ENCODE results near the gene TAS2R10. TPM values are rescaled to one million over a fixed set of nuclear protein-coding genes. Genes with fewer than 3 reads are reported as not detected.

TAS2R10 gene
- total RNA-seq, 1 experiment from 2014 or later = 0.91 TPM

- H3K9me3 Mint-ChIP-seq (ENCODE audit: unreplicated experiment) = no peaks in the 10 kb centered on the region
- H3K36me3 Mint-ChIP-seq (ENCODE audit: insufficient read depth, unreplicated experiment) = no peaks in the 10 kb centered on the region
- ChIA-PET POLR2A (interaction anchor here (0.7 kb wide), 1 partner anchor 1777 kb away, joined by 3 read pairs; no protein-coding TSS in a partner anchor), CTCF (no interaction called here)
- intact Hi-C loops (cut with micrococcal nuclease) = no loop called here
- no peaks in the 10 kb centered on the region for H3K27me3 Mint-ChIP-seq (ENCODE audit: insufficient read depth, unreplicated experiment)
- DNase-seq (ENCODE audit: unreplicated experiment) = no peak
- H3K27ac Mint-ChIP-seq (ENCODE audit: low read depth, unreplicated experiment) = no peak overlapping the region
- no peaks in the 10 kb centered on the region for H3K4me1 Mint-ChIP-seq (ENCODE audit: insufficient read depth, unreplicated experiment)
- no TSS peak for BruUV-seq (replicated peaks)
- TF ChIP-seq CTCF (IDR thresholded peaks at IDR 0.05; ENCODE audit: unreplicated experiment) = no peak
- H3K4me3 Mint-ChIP-seq (ENCODE audit: unreplicated experiment) = no peak overlapping the region
Observed at GRCh38 chr12:10829994-10830393, 3.8 kb upstream of the TAS2R10 start.

DNA sequence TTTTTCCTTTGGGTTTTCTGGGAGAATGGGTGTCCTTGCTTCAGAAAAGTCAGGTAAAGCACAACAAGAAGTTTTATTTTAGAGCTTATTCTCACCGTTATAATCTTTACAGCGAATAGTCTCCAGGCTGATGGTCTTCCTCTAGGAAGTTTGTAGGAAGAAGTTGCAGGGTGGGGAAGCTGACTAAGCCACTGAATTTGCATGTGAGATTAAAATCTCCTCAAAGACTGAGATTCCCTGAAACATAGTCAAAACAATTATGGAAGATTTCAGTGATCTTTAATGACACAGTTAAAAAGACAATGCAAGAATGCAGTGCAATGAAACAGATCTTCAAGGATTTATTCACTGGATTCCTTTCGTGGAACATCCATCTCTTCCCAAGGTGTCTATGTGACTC, 1.2 kb downstream of the TAS2R10 start:
- intact Hi-C loops (cut with micrococcal nuclease) = no loop called here
- no peak overlapping the region for H3K27ac Mint-ChIP-seq (ENCODE audit: low read depth, unreplicated experiment)
- no peak for TF ChIP-seq CTCF (IDR thresholded peaks at IDR 0.05; ENCODE audit: unreplicated experiment)
- H3K4me3 Mint-ChIP-seq (ENCODE audit: unreplicated experiment) = no peak overlapping the region
- ChIA-PET POLR2A (no interaction called here), CTCF (interaction anchor here (0.6 kb wide), 1 partner anchor 44 kb away, joined by 3 read pairs; no protein-coding TSS in a partner anchor)
- H3K4me1 Mint-ChIP-seq (ENCODE audit: insufficient read depth, unreplicated experiment) = no peaks in the 10 kb centered on the region
- H3K9me3 Mint-ChIP-seq (ENCODE audit: unreplicated experiment) = no peaks in the 10 kb centered on the region
- H3K27me3 Mint-ChIP-seq (ENCODE audit: insufficient read depth, unreplicated experiment) = no peaks in the 10 kb centered on the region
- H3K36me3 Mint-ChIP-seq (ENCODE audit: insufficient read depth, unreplicated experiment) = no peaks in the 10 kb centered on the region
- DNase-seq (ENCODE audit: unreplicated experiment) = no peak
- BruUV-seq (replicated peaks) = no TSS peak

DNA sequence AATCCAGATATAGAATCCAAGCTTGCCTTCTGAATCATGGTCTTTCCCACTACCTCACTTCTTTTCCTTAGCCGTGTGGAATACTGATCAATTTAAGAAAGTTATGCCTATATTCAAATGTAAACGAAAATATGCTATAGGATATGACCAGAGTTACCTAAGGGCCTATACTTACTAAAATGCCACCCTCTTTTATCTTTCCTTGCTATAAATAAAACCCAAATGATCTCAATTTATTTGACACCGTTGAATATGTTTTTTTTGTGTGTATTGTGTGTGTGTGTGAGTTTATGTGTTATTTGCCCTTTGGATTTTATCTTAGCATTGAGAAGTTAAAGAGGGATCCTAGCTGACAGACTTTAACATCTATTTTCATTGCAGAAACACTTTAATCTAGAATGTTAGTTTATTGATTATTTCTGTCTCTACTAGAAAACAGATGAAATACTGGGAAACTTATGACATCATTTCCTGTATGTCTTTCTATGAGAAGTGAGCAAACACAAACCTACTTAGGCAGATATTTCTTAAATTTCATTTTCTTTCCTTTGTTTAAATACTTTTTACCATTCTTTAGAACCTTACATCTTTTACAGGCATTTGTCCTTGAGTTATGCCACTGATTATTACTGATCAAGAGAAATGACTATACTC, 14.1 kb downstream of the TAS2R10 start:
- no peaks in the 10 kb centered on the region for H3K9me3 Mint-ChIP-seq (ENCODE audit: unreplicated experiment)
- H3K27ac Mint-ChIP-seq (ENCODE audit: low read depth, unreplicated experiment) = no peak overlapping the region
- TF ChIP-seq CTCF (IDR thresholded peaks at IDR 0.05; ENCODE audit: unreplicated experiment) = no peak
- CTCF ChIA-PET = interaction anchor here (1.1 kb wide), 1 partner anchor 388 kb away, joined by 3 read pairs; no protein-coding TSS in a partner anchor
- H3K36me3 Mint-ChIP-seq (ENCODE audit: insufficient read depth, unreplicated experiment) = no peaks in the 10 kb centered on the region
- H3K27me3 Mint-ChIP-seq (ENCODE audit: insufficient read depth, unreplicated experiment) = peaks cover 58% of the 10 kb centered on the region
- BruUV-seq (replicated peaks) = no TSS peak
- intact Hi-C loops (cut with micrococcal nuclease) = no loop called here
- H3K4me1 Mint-ChIP-seq (ENCODE audit: insufficient read depth, unreplicated experiment) = no peaks in the 10 kb centered on the region
- POLR2A ChIA-PET = no interaction called here
- no peak for DNase-seq (ENCODE audit: unreplicated experiment)
- H3K4me3 Mint-ChIP-seq (ENCODE audit: unreplicated experiment) = no peak overlapping the region

- no peak within 1 kb of the TSS for H3K4me3 Mint-ChIP-seq (ENCODE audit: unreplicated experiment)
- ChIA-PET CTCF (interaction anchor here (0.6 kb wide), 1 partner anchor 10 kb away, joined by 3 read pairs; no protein-coding TSS in a partner anchor), POLR2A (no interaction called here)
- H3K27me3 Mint-ChIP-seq (ENCODE audit: insufficient read depth, unreplicated experiment) = peaks cover 69% of the 10 kb centered on the region
- H3K4me1 Mint-ChIP-seq (ENCODE audit: insufficient read depth, unreplicated experiment) = no peaks in the 10 kb centered on the region
- no TSS peak for BruUV-seq (replicated peaks)
- intact Hi-C loops (cut with micrococcal nuclease) = no loop called here
- DNase-seq (ENCODE audit: unreplicated experiment) = no peak
- no peaks in the 10 kb centered on the region for H3K9me3 Mint-ChIP-seq (ENCODE audit: unreplicated experiment)
- no peak within 1 kb of the TSS for H3K27ac Mint-ChIP-seq (ENCODE audit: low read depth, unreplicated experiment)
- TF ChIP-seq CTCF (IDR thresholded peaks at IDR 0.05; ENCODE audit: unreplicated experiment) = no peak
- H3K36me3 Mint-ChIP-seq (ENCODE audit: insufficient read depth, unreplicated experiment) = no peaks in the 10 kb centered on the region
Observed at GRCh38 chr12:10810068-10810467, 16.1 kb downstream of the TAS2R10 start, which contains the start of gene TAS2R9. TAS2R9 (minus strand) TSS chr12:10810168; CDS start chr12:10810075, 93 bp downstream.
